Measurements from ENCODE around the gene DISP3.

The DISP3 gene

GRCh38 chr1:11550664-11551283, 71.8 kb downstream of the DISP3 start:
- no peak for DNase-seq

- DNase-seq = no peak
Observed at GRCh38 chr1:11558276-11558675, 79.3 kb downstream of the DISP3 start.

- no peak for DNase-seq
Observed at GRCh38 chr1:11558871-11559590, 80.1 kb downstream of the DISP3 start.

- DNase-seq = no peak
Observed at GRCh38 chr1:11559591-11559970, 80.6 kb downstream of the DISP3 start.

GRCh38 chr1:11560061-11560460, 81.1 kb downstream of the DISP3 start:
- DNase-seq = no peak

- no peak for DNase-seq
Observed at GRCh38 chr1:11561740-11562139, 82.8 kb downstream of the DISP3 start.

- DNase-seq = no peak
Observed at GRCh38 chr1:11562664-11563063, 83.7 kb downstream of the DISP3 start.

GRCh38 chr1:11563560-11564069, 84.7 kb downstream of the DISP3 start:
- DNase-seq = peak; percentile 53

- DNase-seq = no peak
Observed at GRCh38 chr1:11564237-11564636, 85.3 kb downstream of the DISP3 start.

- DNase-seq = no peak
Observed at GRCh38 chr1:11566042-11566850, 87.3 kb downstream of the DISP3 start.

- no peak for DNase-seq
Observed at GRCh38 chr1:11567244-11568065, 88.5 kb downstream of the DISP3 start.

- no peak for DNase-seq
Observed at GRCh38 chr1:11568687-11569086, 89.7 kb downstream of the DISP3 start.

- no peak for DNase-seq
Observed at GRCh38 chr1:11569551-11569950, 90.6 kb downstream of the DISP3 start.

GRCh38 chr1:11569954-11570353, 91.0 kb downstream of the DISP3 start:
- no peak for DNase-seq

- no peak for DNase-seq
Observed at GRCh38 chr1:11570821-11571380, 91.9 kb downstream of the DISP3 start.

GRCh38 chr1:11571906-11572616, 93.1 kb downstream of the DISP3 start:
- no peak for DNase-seq

GRCh38 chr1:11573116-11573692, 94.2 kb downstream of the DISP3 start:
- no peak for DNase-seq

- no peak for DNase-seq
Observed at GRCh38 chr1:11575553-11575952, 96.6 kb downstream of the DISP3 start.

- DNase-seq = no peak
Observed at GRCh38 chr1:11576109-11576875, 97.3 kb downstream of the DISP3 start.

- DNase-seq = no peak
Observed at GRCh38 chr1:11578004-11578403, 99.0 kb downstream of the DISP3 start.

GRCh38 chr1:11579506-11579905, 100.6 kb downstream of the DISP3 start:
- DNase-seq = no peak

All from NCI-H2171 (cell line).